ENCODE data around the gene SLC25A14. TPM values are rescaled to one million over a fixed set of nuclear protein-coding genes. Genes with fewer than 3 reads are reported as not detected.

The SLC25A14 gene
- total and polyA plus RNA-seq, 2 donors (not counting 3 experiments of a cell fraction or from before 2014, with no cell fraction given): 10.6 to 11.5 TPM

DNA sequence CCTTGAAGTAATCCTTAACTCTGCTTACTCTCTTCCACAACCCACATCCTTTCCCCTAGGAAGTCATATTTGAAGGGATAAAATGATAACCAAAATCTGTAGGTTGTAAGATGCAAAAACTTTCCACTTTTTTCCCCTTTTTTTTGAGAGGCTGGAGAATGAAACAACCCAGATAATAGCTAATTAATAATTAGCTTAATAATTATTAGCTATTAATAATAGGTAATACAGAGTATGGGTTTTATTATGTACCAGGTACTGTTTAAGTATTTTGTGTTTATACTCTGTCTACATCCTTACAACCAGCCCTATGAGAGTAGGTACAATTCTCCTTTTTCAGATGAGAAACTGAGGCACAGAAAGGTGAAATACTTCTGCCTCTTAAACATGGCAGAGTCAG lies 36.4 kb downstream of the SLC25A14 start:
- ChIA-PET CTCF (no interaction called here), POLR2A (no interaction called here)
- no peak overlapping the region for H3K27ac ChIP-seq (ENCODE audit: insufficient read depth, low read depth, low read length)
- no peak overlapping the region for H3K4me2 ChIP-seq (ENCODE audit: insufficient read depth, low read length)
- TF ChIP-seq, protein P1, sequence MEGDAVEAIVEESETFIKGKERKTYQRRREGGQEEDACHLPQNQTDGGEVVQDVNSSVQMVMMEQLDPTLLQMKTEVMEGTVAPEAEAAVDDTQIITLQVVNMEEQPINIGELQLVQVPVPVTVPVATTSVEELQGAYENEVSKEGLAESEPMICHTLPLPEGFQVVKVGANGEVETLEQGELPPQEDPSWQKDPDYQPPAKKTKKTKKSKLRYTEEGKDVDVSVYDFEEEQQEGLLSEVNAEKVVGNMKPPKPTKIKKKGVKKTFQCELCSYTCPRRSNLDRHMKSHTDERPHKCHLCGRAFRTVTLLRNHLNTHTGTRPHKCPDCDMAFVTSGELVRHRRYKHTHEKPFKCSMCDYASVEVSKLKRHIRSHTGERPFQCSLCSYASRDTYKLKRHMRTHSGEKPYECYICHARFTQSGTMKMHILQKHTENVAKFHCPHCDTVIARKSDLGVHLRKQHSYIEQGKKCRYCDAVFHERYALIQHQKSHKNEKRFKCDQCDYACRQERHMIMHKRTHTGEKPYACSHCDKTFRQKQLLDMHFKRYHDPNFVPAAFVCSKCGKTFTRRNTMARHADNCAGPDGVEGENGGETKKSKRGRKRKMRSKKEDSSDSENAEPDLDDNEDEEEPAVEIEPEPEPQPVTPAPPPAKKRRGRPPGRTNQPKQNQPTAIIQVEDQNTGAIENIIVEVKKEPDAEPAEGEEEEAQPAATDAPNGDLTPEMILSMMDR (IDR thresholded peaks at IDR 0.05; ENCODE audit: extremely low read depth in 1 of 2, insufficient read depth in 1 of 2, low read depth in 1 of 2, low read length in 2 of 2): no peak
- TF ChIP-seq FOS (IDR thresholded peaks at IDR 0.05; ENCODE audit: borderline replicate concordance, insufficient read depth, low read length): no peak
- TF ChIP-seq MYC (IDR thresholded peaks at IDR 0.05; ENCODE audit: low read depth, low read length): no peak
- TF ChIP-seq GATA2 (IDR thresholded peaks at IDR 0.05; ENCODE audit: insufficient read depth, insufficient read length, low read depth, low read length): no peak
- no peak for TF ChIP-seq EZH2 (IDR thresholded peaks at IDR 0.05; ENCODE audit: borderline replicate concordance, low read depth, low read length, severe bottlenecking)
- no peak for TF ChIP-seq JUN (IDR thresholded peaks at IDR 0.05; ENCODE audit: borderline replicate concordance, insufficient read depth, insufficient read length, low read depth)
- H3K79me2 ChIP-seq (ENCODE audit: control insufficient read depth, insufficient read depth, low read length): no peaks in the 10 kb centered on the region
- no peak for DNase-seq (ENCODE audit: low read depth, low spot score)
- H3K27me3 ChIP-seq (ENCODE audit: control insufficient read depth in 2 of 2, insufficient read depth in 2 of 2, low read length in 2 of 2): no peaks in the 10 kb centered on the region
- H3K36me3 ChIP-seq (ENCODE audit: control insufficient read depth in 2 of 2, extremely low read depth in 1 of 2, insufficient read depth in 2 of 2, low read length in 2 of 2): no peaks in the 10 kb centered on the region
- no peak overlapping the region for H3K9ac ChIP-seq (replicated peaks; ENCODE audit: extremely low read depth, insufficient read depth, low read length)
- H3K4me1 ChIP-seq (ENCODE audit: control insufficient read depth, extremely low read depth, insufficient read depth, low read length): no peaks in the 10 kb centered on the region
- no TSS peak for BruUV-seq (replicated peaks)
- H2AFZ ChIP-seq (ENCODE audit: low read depth, low read length): no peak overlapping the region
- H4K20me1 ChIP-seq (replicated peaks; ENCODE audit: control insufficient read depth, extremely low read depth, insufficient read depth, low read length): no peaks in the 10 kb centered on the region
- H3K4me3 ChIP-seq (replicated peaks in 1 of 3; ENCODE audit: insufficient read depth in 1 of 3, low read depth in 1 of 3, low read length in 3 of 3): no peak overlapping the region
- no peak for FAIRE-seq
- intact Hi-C loops (cut with micrococcal nuclease) (no loop called here), dilution Hi-C loops (cut with MboI; ENCODE audit: extremely low pct_ligation_motif_present, low sequenced_read_pairs) (no loop called here)
- no peaks in the 10 kb centered on the region for H3K9me3 ChIP-seq (replicated peaks; ENCODE audit: control insufficient read depth, insufficient read depth, low read length)
- H3K9me1 ChIP-seq (replicated peaks; ENCODE audit: control insufficient read depth, extremely low read depth, insufficient read depth, low read length): no peaks in the 10 kb centered on the region

Data from endothelial cell of umbilical vein (primary cell).